H1 (cell line): ENCODE results near the gene TAF12. TPM values are rescaled to one million over a fixed set of nuclear protein-coding genes. Genes with fewer than 3 reads are reported as not detected.
"Not testable (repeated sequence)": the region's sequence is repeated elsewhere in the genome, so short reads cannot be mapped to it uniquely, and the experiment has no call there.

Source experiments
- CTCF ChIA-PET: fragments of 300-600 bp; sonication (Branson Sonifier 250); formaldehyde crosslinking; loops from one replicate; lab custom pipeline; 2021; ENCODE audit not compliant: partially characterized antibody; lab: Charles Lee
- POLR2A ChIA-PET: fragments of 300-600 bp; sonication (Branson Sonifier 250); formaldehyde crosslinking; loops from one replicate; lab custom pipeline; 2021; ENCODE audit warnings: inconsistent platforms; ENCODE audit not compliant: partially characterized antibody; lab: Charles Lee
- DNase-seq, 2 experiments: peaks; one replicate each; pipeline versions ENCODE4 v3.0.0 to v3.0.0-alpha.2; 2010 to 2022; ENCODE audit warnings: low spot score in 2 of 2, low read depth in 1 of 2, mixed read lengths in 1 of 2
- FAIRE-seq: peaks from 2 replicates; lab custom pipeline; 2011; peaks lifted over from hg19 to GRCh38; lab: Jason Lieb, UNC
- H2AFZ ChIP-seq: 2 replicates; pipeline ENCODE4 v1.8.1; 2012; ENCODE audit warnings: low read length, inconsistent platforms
- H2AK5ac ChIP-seq: 2 replicates; pipeline ENCODE4 v1.6.1; 2013; ENCODE audit warnings: low read depth, low read length
- H2BK120ac ChIP-seq: replicated peaks from 2 replicates; pipeline ENCODE3; 2013; ENCODE audit warnings: low read depth, low read length, inconsistent platforms
- H2BK12ac ChIP-seq: 2 replicates; pipeline ENCODE4 v1.6.1; 2013; ENCODE audit warnings: low read depth, low read length
- H2BK15ac ChIP-seq: 2 replicates; pipeline ENCODE4 v1.6.1; 2013; ENCODE audit warnings: low read length
- H2BK20ac ChIP-seq: 2 replicates; pipeline ENCODE4 v1.6.1; 2013; ENCODE audit warnings: low read length
- H2BK5ac ChIP-seq: 2 replicates; pipeline ENCODE4 v1.6.1; 2013; ENCODE audit warnings: low read depth, low read length
- H3K14ac ChIP-seq: 2 replicates; pipeline ENCODE4 v1.6.1; 2013; ENCODE audit warnings: inconsistent platforms; ENCODE audit not compliant: insufficient read length
- H3K18ac ChIP-seq: 2 replicates; pipeline ENCODE4 v1.6.1; 2013; ENCODE audit warnings: low read length; ENCODE audit errors: extremely low read depth
- H3K23ac ChIP-seq: 2 replicates; pipeline ENCODE4 v1.6.1; 2013; ENCODE audit warnings: inconsistent platforms; ENCODE audit not compliant: insufficient read length
- H3K23me2 ChIP-seq: 2 replicates; pipeline ENCODE4 v1.6.1; 2013; ENCODE audit warnings: low read depth, low read length
- H3K27ac ChIP-seq: 2 replicates; pipeline ENCODE4 v1.6.1; 2011; ENCODE audit warnings: low read depth, low read length, inconsistent platforms
- H3K27me3 ChIP-seq, 4 experiments: replicated peaks in 1 of 4; 1 replicate in 1 of 4; 2 replicates in 3 of 4; pipeline versions ENCODE4 v1.6.1 to v1.8.1; 2011 to 2013; ENCODE audit warnings: low read length in 3 of 4, mild to moderate bottlenecking in 3 of 4, inconsistent platforms in 2 of 4, mixed read lengths in 2 of 4, moderate library complexity in 1 of 4; ENCODE audit not compliant: control insufficient read depth in 3 of 4, insufficient read depth in 3 of 4; ENCODE audit errors: extremely low read depth in 1 of 4
- H3K36me3 ChIP-seq, 4 experiments: 2 replicates each; pipeline versions ENCODE4 v1.6.1 to v1.8.1; 2011 to 2013; ENCODE audit warnings: mild to moderate bottlenecking in 4 of 4, low read length in 3 of 4, moderate library complexity in 2 of 4, control low read depth in 1 of 4, inconsistent platforms in 1 of 4; ENCODE audit not compliant: insufficient read depth in 4 of 4, control insufficient read depth in 2 of 4
- H3K4ac ChIP-seq: replicated peaks from 2 replicates; pipeline ENCODE3; 2013; ENCODE audit warnings: low read length, low read depth, mixed read lengths, inconsistent platforms; ENCODE audit not compliant: insufficient read length
- H3K4me1 ChIP-seq, 4 experiments: replicated peaks in 1 of 4; 1 replicate in 1 of 4; 2 replicates in 3 of 4; pipeline versions ENCODE4 v1.6.1 to v1.8.1; 2011 to 2013; ENCODE audit warnings: low read length in 3 of 4, inconsistent platforms in 2 of 4, mixed read lengths in 1 of 4; ENCODE audit not compliant: insufficient read depth in 4 of 4, control insufficient read depth in 3 of 4
- H3K4me2 ChIP-seq, 2 experiments: 2 replicates each; pipeline versions ENCODE4 v1.6.1 to v1.8.1; 2011 to 2013; ENCODE audit warnings: low read depth in 2 of 2, low read length in 2 of 2, control low read depth in 1 of 2, inconsistent platforms in 1 of 2, mild to moderate bottlenecking in 1 of 2; ENCODE audit not compliant: insufficient read depth in 1 of 2
- H3K4me3 ChIP-seq, 4 experiments: fragments of 200-600, 300-600 bp in 1 of 4; sonication (generic), shearing (Covaris generic), sonication (Bioruptor Twin) in 1 of 4; 2 replicates each; pipeline versions ENCODE4 v1.5.1 to v1.8.1; 2011 to 2016; ENCODE audit warnings: low read length in 4 of 4, low read depth in 3 of 4, control low read depth in 2 of 4, inconsistent platforms in 2 of 4, mild to moderate bottlenecking in 2 of 4, mixed read lengths in 1 of 4, moderate library complexity in 1 of 4; ENCODE audit not compliant: insufficient read depth in 2 of 4; ENCODE audit errors: extremely low read depth in 1 of 4
- H3K56ac ChIP-seq: replicated peaks from 2 replicates; pipeline ENCODE3; 2013; ENCODE audit warnings: low read depth, mild to moderate bottlenecking, mixed read lengths, low read length, inconsistent platforms; ENCODE audit not compliant: insufficient read length
- H3K79me1 ChIP-seq: 2 replicates; pipeline ENCODE4 v1.6.1; 2013; ENCODE audit warnings: low read depth, low read length, control low read depth
- H3K79me2 ChIP-seq, 2 experiments: 2 replicates each; pipeline versions ENCODE4 v1.6.1 to v1.8.1; 2012 to 2013; ENCODE audit warnings: low read length in 2 of 2, mild to moderate bottlenecking in 2 of 2, inconsistent platforms in 1 of 2; ENCODE audit not compliant: insufficient read depth in 2 of 2, control insufficient read depth in 1 of 2
- H3K9ac ChIP-seq, 4 experiments: replicated peaks in 1 of 4; 1 replicate in 1 of 4; 2 replicates in 3 of 4; pipeline versions ENCODE4 v1.6.1 to v1.8.1; 2011 to 2013; ENCODE audit warnings: low read depth in 3 of 4, low read length in 3 of 4, control low read depth in 2 of 4, mild to moderate bottlenecking in 2 of 4, moderate library complexity in 2 of 4, inconsistent platforms in 1 of 4; ENCODE audit errors: extremely low read depth in 1 of 4
- H3K9me3 ChIP-seq, 2 experiments: 2 replicates each; pipeline versions ENCODE4 v1.6.1 to v1.8.1; 2012 to 2013; ENCODE audit warnings: mild to moderate bottlenecking in 2 of 2, moderate library complexity in 2 of 2, control low read depth in 1 of 2, inconsistent platforms in 1 of 2, low read depth in 1 of 2, low read length in 1 of 2, mixed read lengths in 1 of 2; ENCODE audit not compliant: insufficient read depth in 2 of 2
- H4K20me1 ChIP-seq, 2 experiments: replicated peaks in 1 of 2; 2 replicates each; pipeline versions ENCODE3 to v1.8.1; 2011 to 2013; ENCODE audit warnings: inconsistent platforms in 2 of 2, low read length in 2 of 2, mild to moderate bottlenecking in 1 of 2; ENCODE audit not compliant: insufficient read depth in 2 of 2, control insufficient read depth in 1 of 2
- H4K5ac ChIP-seq: 2 replicates; pipeline ENCODE4 v1.6.1; 2013; ENCODE audit warnings: low read length, low read depth, mixed read lengths, inconsistent platforms; ENCODE audit not compliant: insufficient read length
- H4K8ac ChIP-seq: 2 replicates; pipeline ENCODE4 v1.8.0; 2013; ENCODE audit warnings: mild to moderate bottlenecking, moderate library complexity, low read length, inconsistent platforms; ENCODE audit not compliant: insufficient read depth; ENCODE audit errors: extremely low read depth
- H4K91ac ChIP-seq: replicated peaks from 2 replicates; pipeline ENCODE3; 2013; ENCODE audit warnings: low read length, mixed read lengths, inconsistent platforms; ENCODE audit not compliant: insufficient read length
- WGBS, 2 experiments: shearing (Covaris generic) in 1 of 2; methylation state at CpG; one replicate each; pipeline versions ENCODE4 v1.1.6 to v1.1.7; 2013 to 2015; ENCODE audit warnings: low lambda C conversion rate in 2 of 2, mixed read lengths in 2 of 2, inconsistent platforms in 1 of 2, low coverage in 1 of 2, missing lambda C conversion rate in 1 of 2; ENCODE audit not compliant: insufficient replicate concordance in 2 of 2, insufficient coverage in 1 of 2, insufficient read length in 1 of 2; ENCODE audit errors: extremely low coverage in 1 of 2, missing lambda C conversion rate in 1 of 2; 5-methylcytosine and 5-hydroxymethylcytosine counted together
- polyA plus RNA-seq, 7 experiments: library from polyadenylated mRNA; depleted of rRNA in 3 of 7; stranded (reverse) in 5 of 7; unstranded in 2 of 7; fragments of >200 nt in 5 of 7; fragments of 200-250 nt in 2 of 7; gene quantifications; 1 replicate in 5 of 7; 2 replicates in 1 of 7; 4 replicates in 1 of 7; pipeline versions ENCODE4 v1.2.1 to v1.2.3, GENCODE V29; 2011 to 2013; ENCODE audit warnings: missing spikeins in 2 of 7, mixed read lengths in 2 of 7
- total RNA-seq: library from RNA; stranded (reverse); fragmentation: NEBNext Ultra II Directional; extraction: Animal tissue kit (Norgen Biotek cat#: 25700); gene quantifications from 2 replicates; pipeline ENCODE4 v1.2.1, GENCODE V29; 2021

Gene TAF12
- total and polyA plus RNA-seq, 2 of the 8 experiments (the other 6 are each of a cell fraction or from before 2014, with no cell fraction given): 25.1 to 27.2 TPM

DNA sequence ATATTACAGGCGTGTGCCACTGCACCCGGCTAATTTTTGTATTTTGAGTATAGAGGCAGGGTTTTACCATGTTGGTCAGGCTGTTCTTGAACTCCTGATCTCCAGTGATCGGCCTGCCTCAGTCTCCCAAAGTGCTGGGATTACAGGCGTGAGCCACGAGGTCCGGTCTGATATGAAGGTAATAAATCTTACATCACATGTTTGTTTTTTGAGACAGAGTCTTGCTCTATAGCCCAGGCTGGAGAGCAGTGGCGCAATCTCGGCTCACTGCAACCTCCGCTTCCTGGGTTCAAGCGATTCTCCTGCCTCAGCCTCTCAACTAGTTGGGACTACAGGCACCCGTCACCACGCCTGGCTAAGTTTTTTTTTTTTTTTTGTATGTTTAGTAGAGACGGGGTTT lies 10.2 kb upstream of the TAF12 start:
- not testable (repeated sequence) for H2AFZ ChIP-seq, FAIRE-seq, H3K56ac ChIP-seq, H4K20me1 ChIP-seq, H3K14ac ChIP-seq, H3K27ac ChIP-seq, H4K5ac ChIP-seq, H3K4me3 ChIP-seq, H3K23ac ChIP-seq, H3K36me3 ChIP-seq, H3K9ac ChIP-seq, H3K79me1 ChIP-seq, H3K79me2 ChIP-seq, H2BK15ac ChIP-seq, H3K23me2 ChIP-seq, H3K18ac ChIP-seq, H4K91ac ChIP-seq, H2BK12ac ChIP-seq, H3K9me3 ChIP-seq, DNase-seq, H4K8ac ChIP-seq, H3K4me1 ChIP-seq, H2BK120ac ChIP-seq, H3K4me2 ChIP-seq, H3K27me3 ChIP-seq, H2AK5ac ChIP-seq, H2BK5ac ChIP-seq, H3K4ac ChIP-seq, H2BK20ac ChIP-seq
- 96% methylated on average over 13 of the region's 13 CpGs; no CpG with 5 or more reads in 1 of the 2 experiments for WGBS, 2 experiments
- CTCF ChIA-PET: interaction anchor here (0.7 kb wide), 1 partner anchor 84 kb away, joined by 4 read pairs; the partner anchor contains the start of gene YTHDF2
- POLR2A ChIA-PET: interaction anchor here (1.2 kb wide), 1 partner anchor 9 kb away, joined by 4 read pairs; no protein-coding TSS in a partner anchor
